LHCN-M2 (cell line): ENCODE data around the gene GLYR1. TPM values are rescaled to one million over a fixed set of nuclear protein-coding genes. Genes with fewer than 3 reads are reported as not detected.
"Not testable (repeated sequence)": the region's sequence is repeated elsewhere in the genome, so short reads cannot be mapped to it uniquely, and the experiment has no call there.

Experiments used
- DNase-seq: peaks from one replicate; pipeline ENCODE4 v3.0.0-alpha.2; 2012; ENCODE audit warnings: low read depth
- total RNA-seq: library from RNA; depleted of rRNA; stranded (reverse); fragments of >200 nt; gene quantifications from 2 replicates; pipeline ENCODE4 v1.2.3, GENCODE V29; 2014

GLYR1 gene
- total RNA-seq, 1 experiment from 2014 or later = 52.8 TPM

- DNase-seq = no peak
These were observed 58.2 kb downstream of the GLYR1 start for GRCh38 chr16:4788910-4789309.

DNA sequence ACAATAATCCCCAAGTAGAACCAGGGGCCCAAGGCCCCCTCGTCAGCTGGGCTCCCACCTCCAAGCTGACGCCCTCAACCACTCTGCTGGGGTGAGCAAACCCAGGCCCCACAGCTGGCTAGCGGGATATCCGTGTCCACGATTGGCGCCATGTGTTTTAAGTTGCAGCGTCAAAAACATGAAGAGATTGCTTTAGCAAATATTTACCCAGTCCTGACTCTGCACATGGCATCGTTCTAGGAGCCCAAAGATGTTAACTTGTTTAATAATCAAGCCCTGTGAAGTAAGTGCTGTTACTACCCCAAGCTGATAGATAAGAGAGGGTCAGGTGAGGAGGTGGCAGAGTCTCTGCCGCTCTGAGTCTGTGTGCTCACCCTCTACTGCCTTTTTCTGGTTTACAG lies 58.6 kb downstream of the GLYR1 start:
- DNase-seq = no peak

- no peak for DNase-seq
These were observed 59.2 kb downstream of the GLYR1 start, which contains the start of gene SEPTIN12 for GRCh38 chr16:4787627-4788482. Gene SEPTIN12, minus strand, starts transcription at chr16:4788345. Its CDS starts 700 bp downstream, at chr16:4787645.

GRCh38 chr16:4787068-4787467 lies 60.0 kb downstream of the GLYR1 start:
- DNase-seq = no peak

DNA sequence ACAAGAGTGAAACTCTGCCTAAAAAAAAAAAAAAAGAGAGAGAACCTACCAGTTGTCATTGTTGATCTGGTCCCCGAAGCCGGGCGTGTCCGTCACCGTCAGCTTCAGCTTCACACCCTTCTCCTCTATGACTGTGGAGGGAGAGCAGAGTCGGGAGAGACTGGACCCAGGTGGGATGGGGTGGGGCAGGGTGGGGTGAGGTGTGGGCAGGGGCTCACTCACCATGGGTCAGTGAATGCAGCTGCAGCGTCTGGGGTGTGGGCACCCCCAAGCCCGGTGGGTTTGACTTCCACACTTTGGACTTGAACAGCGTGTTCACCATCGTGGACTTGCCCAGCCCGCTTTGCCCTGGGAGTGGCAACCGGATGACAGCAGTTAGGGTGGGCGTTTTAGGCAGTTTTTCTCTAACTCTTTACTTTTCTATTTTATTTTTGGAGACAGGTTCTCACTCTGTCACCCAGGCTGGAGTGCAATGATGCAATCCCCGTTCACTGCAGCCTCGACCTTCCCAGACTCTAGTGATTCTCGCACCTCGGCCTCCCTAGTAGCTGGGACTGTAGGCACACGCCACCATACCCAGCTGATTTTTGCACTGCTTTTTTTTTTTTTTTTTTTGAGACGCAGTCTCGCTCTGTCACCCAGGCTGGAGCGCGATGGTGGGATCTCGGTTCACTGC lies 61.2 kb downstream of the GLYR1 start:
- DNase-seq = no peak

GRCh38 chr16:4784444-4784987 lies 62.6 kb downstream of the GLYR1 start:
- DNase-seq = not testable (repeated sequence)

- DNase-seq = no peak
These were observed 63.1 kb downstream of the GLYR1 start for GRCh38 chr16:4783951-4784336.

DNA sequence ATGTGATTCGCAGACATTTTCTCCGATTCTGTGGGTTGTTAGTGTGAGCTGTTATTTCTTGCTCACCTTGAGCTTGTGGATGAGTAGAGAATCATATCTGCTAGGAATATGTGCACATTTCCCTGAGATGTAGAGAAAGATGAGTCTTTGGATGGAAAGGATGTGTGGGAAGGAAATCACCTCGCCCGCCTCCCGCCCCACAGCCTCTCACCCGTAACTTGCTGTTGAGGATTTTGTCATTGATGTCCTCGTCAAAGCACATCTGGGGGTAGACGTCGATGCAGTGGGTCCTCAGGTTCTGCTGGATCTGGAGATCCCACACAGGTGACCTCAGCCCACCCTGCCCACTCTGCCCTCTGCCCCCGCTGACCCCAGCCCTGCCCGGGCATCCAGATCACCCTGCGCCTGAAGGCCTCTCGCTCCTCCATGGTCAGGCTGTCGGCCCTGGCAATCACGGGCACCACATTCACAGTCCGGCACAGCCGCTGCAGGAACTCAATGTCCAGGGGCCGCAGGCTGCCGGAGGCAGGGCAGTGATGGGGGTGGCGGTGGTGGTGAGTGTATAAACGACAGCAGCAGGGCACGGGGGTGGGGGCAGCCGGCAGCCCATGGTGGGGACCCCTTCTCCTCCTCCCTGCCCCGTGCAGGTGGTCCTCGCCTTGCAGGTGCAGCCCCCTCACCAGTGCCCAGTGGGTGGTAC lies 63.7 kb downstream of the GLYR1 start:
- DNase-seq = no peak

DNA sequence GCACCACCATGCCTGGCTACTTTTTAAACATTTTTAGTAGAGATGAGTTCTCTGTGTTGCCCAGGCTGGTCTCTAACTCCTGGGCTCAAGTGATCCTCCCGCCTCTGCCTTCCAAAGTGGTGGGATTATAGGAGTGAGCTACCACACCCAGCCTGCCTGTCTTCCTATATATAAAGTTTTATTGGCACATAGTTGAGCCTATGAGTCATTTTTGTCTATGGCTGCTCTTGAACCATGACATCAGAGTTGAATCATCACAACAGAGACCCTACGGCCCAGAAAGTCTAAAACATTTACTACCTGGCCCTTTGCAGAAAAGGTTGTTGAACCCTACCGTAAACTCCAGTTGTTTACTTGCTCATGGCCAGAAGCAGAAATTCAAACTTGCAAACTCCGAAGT lies 66.9 kb downstream of the GLYR1 start:
- DNase-seq = no peak

GRCh38 chr16:4778050-4778392 lies 69.1 kb downstream of the GLYR1 start:
- no peak for DNase-seq

- DNase-seq = no peak
These were observed 69.6 kb downstream of the GLYR1 start for GRCh38 chr16:4777339-4778049.

DNA sequence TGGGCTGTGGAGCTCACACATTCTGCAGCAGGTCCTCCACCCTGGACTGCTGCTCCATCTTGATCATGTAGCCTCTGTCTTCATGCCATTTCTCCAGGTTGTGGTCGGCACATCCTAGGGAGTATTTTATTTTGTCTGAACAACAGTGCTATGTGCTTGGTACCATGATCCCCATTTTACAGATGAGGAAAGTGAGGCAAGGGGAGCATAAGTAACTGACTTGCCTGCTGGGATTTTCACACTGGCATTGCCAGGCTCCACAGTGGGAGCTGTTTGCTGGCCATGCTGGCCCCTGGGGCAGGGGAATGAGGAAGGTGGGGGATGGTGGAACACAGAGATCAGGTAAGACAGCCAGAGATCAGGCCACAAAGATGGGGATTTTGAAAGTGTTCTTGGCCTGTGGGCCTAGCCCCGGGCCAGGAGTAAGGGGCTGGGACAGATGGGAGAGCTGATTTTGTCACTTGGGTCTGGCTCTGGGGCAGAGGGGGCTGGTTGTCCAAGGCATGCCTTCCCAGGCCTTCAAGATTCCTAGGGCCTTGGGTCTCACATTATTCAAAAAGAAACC lies 70.9 kb downstream of the GLYR1 start:
- DNase-seq = no peak

GRCh38 chr16:4775005-4775404 lies 72.1 kb downstream of the GLYR1 start:
- DNase-seq = no peak

DNA sequence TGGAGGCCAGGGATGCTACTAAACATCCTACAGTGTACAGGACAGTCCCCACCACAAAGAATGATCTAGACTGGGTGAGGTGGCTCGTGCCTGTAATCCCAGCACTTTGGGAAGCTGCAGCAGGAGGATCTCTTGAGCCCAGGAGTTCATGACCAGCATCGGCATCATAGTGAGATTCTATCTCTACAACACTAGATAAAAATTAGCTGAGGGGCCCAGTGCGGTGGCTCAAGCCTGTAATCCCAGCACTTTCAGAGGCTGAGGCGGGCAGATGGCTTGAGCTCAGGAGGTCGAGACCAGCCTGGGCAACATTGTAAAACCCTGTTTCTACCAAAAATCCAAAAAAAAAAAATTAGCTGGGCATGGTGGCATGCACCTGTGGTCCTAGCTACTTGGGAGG lies 74.7 kb downstream of the GLYR1 start:
- no peak for DNase-seq

- DNase-seq = no peak
These were observed 75.4 kb downstream of the GLYR1 start for GRCh38 chr16:4771646-4772045.

GRCh38 chr16:4769306-4769638 lies 77.8 kb downstream of the GLYR1 start:
- no peak for DNase-seq

DNA sequence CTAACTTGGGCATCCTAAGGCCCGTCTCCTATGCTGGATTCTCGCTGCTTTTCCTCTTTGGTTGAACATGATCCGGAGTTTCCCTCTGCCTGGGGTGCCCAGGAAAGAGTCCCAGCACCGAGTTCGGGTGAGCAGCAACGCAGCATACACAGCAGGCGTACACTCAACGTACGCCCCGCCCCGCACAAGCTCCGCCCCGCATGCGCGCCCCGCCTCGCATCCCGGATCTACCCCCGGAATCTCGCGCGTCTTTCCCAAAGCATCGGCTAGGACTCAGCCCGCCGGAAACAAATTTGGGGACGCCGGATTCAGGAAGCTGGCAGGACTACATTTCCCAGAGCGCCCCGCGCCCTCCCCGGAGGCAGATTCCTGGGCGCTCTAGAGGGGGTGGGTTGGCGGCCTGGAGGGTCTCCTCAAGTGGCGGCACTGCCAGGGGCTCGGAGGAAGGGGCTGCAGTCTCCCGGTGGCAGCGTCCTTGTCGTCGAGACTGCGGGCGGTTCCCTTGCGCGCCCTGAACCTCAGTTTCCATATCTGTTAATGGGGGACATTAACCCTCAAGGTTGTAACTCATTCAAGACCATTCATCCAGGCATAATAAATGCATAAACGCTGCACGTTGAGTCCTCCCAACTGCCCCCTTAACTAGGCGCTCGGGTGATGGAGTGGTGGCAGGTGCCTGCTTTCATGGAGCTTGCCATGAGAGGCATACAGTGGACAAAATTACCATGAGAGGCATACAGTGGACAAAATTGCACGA lies 78.4 kb downstream of the GLYR1 start:
- peak; percentile 94 for DNase-seq

- DNase-seq = no peak
These were observed 79.1 kb downstream of the GLYR1 start for GRCh38 chr16:4767872-4768548.

DNA sequence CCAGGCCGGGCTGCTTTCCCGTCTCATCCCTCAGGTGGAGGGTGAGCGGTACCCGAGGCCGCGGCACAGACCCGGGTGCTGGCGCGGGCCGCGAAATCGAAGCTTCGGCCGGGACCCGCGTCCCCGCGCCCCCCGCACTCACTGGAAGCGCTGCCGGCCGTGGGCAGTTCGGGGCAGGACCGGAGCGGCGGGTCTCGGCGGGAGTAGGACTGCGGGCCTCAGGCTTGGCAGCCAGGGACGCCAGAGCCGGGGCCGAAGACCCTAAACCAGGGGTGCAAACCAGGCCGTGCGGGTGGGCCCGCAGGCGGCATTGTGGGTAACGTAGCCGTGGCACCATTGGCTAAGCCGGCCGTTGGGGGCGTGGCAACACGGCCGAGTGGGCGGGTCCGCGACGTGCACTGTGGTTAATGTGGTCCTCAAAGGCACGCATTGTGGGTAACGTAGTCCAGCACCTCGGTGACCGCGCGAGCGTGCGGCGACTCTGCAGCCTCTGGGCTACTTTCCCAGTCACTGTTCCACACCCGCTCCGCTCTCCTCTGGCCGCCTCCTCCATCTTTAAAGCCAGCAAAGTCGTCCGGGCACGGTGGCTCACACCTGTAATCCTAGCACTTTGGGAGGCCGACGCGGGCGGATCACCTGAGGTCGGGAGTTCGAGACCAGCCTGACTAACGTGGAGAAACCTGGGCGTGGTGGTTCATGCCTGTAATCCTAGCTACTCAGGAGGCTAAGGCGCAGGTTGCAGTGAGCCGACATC lies 80.0 kb downstream of the GLYR1 start, which contains the start of gene ZNF500:
Gene ZNF500 (minus strand): TSS at position 288 of the 754 bp plus-strand sequence. CDS start 1,184 bp downstream, outside the sequence.
- DNase-seq = peak; percentile 92
